HEK293 (cell line): ENCODE measurements around the gene CCDC112.

Experiments
- CTCF ChIA-PET: fragments of 350-600 bp; formaldehyde crosslinking; extraction: SDS; loops from one replicate; lab custom pipeline; 2021; ENCODE audit warnings: antibody characterized with exemption; lab: Yijun Ruan, JAX
- POLR2A ChIA-PET: fragments of 300-600 bp; formaldehyde crosslinking; extraction: SDS; loops from one replicate; lab custom pipeline; 2020; ENCODE audit warnings: antibody characterized with exemption, inconsistent platforms; lab: Yijun Ruan, JAX
- H3K27ac ChIP-seq: fragments of 200-500 bp; sonication (Bioruptor generic); 2 replicates; pipeline ENCODE4 v1.5.1; 2014; ENCODE audit warnings: low read depth, low read length, control low read depth, inconsistent platforms; ENCODE audit errors: extremely low read depth
- H3K36me3 ChIP-seq, 2 experiments: fragments of 200-500 bp in 1 of 2; sonication (Bioruptor generic) in 1 of 2; 1 replicate in 1 of 2; 2 replicates in 1 of 2; pipeline ENCODE4 v1.5.1; 2014 to 2017; ENCODE audit warnings: inconsistent platforms in 2 of 2, low read length in 2 of 2; ENCODE audit not compliant: control insufficient read depth in 2 of 2, insufficient read depth in 1 of 2
- H3K4me1 ChIP-seq: fragments of 200-500 bp; sonication (Bioruptor generic); 2 replicates; pipeline ENCODE4 v1.5.1; 2014; ENCODE audit warnings: mild to moderate bottlenecking, low read length, inconsistent platforms; ENCODE audit not compliant: control insufficient read depth, insufficient read depth
- H3K4me3 ChIP-seq: 2 replicates; pipeline ENCODE4 v1.5.1; 2011; ENCODE audit warnings: low read depth, mild to moderate bottlenecking, control low read depth, low read length, moderate library complexity
- H3K9me3 ChIP-seq: fragments of 200-500 bp; sonication (Bioruptor generic); 2 replicates; pipeline ENCODE4 v1.5.1; 2014; ENCODE audit warnings: low read depth, low read length, inconsistent platforms; ENCODE audit not compliant: control insufficient read depth, insufficient read depth
- GLIS1 ChIP-seq: fragments of 450-650 bp; formaldehyde crosslinking; IDR thresholded peaks from 2 replicates; pipeline ENCODE4 v1.5.1; 2016; ENCODE audit warnings: missing biosample characterization, missing genetic modification characterization
- KLF1 ChIP-seq: fragments of 450-650 bp; formaldehyde crosslinking; IDR thresholded peaks from 2 replicates; pipeline ENCODE4 v1.5.1; 2016; ENCODE audit warnings: missing biosample characterization, missing genetic modification characterization
- PRDM1 ChIP-seq: fragments of 450-650 bp; formaldehyde crosslinking; IDR thresholded peaks from 2 replicates; pipeline ENCODE4; 2016; ENCODE audit warnings: missing biosample characterization, missing genetic modification characterization
- SALL2 ChIP-seq: fragments of 450-650 bp; formaldehyde crosslinking; IDR thresholded peaks from 2 replicates; pipeline ENCODE4 v1.5.0; 2017; ENCODE audit warnings: missing biosample characterization, mild to moderate bottlenecking, missing genetic modification characterization, borderline replicate concordance
- SP2 ChIP-seq: fragments of 450-650 bp; formaldehyde crosslinking; IDR thresholded peaks from 2 replicates; pipeline ENCODE4 v1.5.1; 2016; ENCODE audit warnings: missing biosample characterization, missing genetic modification characterization
- WT1 ChIP-seq: fragments of 450-650 bp; formaldehyde crosslinking; IDR thresholded peaks from 2 replicates; pipeline ENCODE4 v1.5.1; 2016; ENCODE audit warnings: missing biosample characterization, missing genetic modification characterization
- ZFP3 ChIP-seq: fragments of 450-650 bp; formaldehyde crosslinking; IDR thresholded peaks from 2 replicates; pipeline ENCODE4 v1.5.1; 2016; ENCODE audit warnings: low read depth, missing biosample characterization, missing genetic modification characterization
- ZNF157 ChIP-seq: fragments of 450-650 bp; formaldehyde crosslinking; IDR thresholded peaks from 2 replicates; pipeline ENCODE4 v1.5.1; 2016; ENCODE audit warnings: missing biosample characterization, missing genetic modification characterization
- ZNF184 ChIP-seq: fragments of 450-650 bp; IDR thresholded peaks from 2 replicates; pipeline ENCODE4 v1.5.1; 2018; ENCODE audit warnings: missing biosample characterization, mild to moderate bottlenecking, missing genetic modification characterization
- ZNF19 ChIP-seq: fragments of 450-650 bp; formaldehyde crosslinking; IDR thresholded peaks from 2 replicates; pipeline ENCODE4; 2016; ENCODE audit warnings: missing biosample characterization, missing genetic modification characterization, low read depth
- ZNF350 ChIP-seq: fragments of 450-650 bp; formaldehyde crosslinking; IDR thresholded peaks from 2 replicates; pipeline ENCODE4 v1.5.0; 2017; ENCODE audit warnings: missing biosample characterization, mild to moderate bottlenecking, missing genetic modification characterization
- ZNF549 ChIP-seq: fragments of 450-650 bp; IDR thresholded peaks from 2 replicates; pipeline ENCODE4 v1.5.1; 2018; ENCODE audit warnings: missing biosample characterization, missing genetic modification characterization, mild to moderate bottlenecking, inconsistent platforms, moderate library complexity
- ZNF629 ChIP-seq: fragments of 450-650 bp; formaldehyde crosslinking; IDR thresholded peaks from 2 replicates; pipeline ENCODE4 v1.5.1; 2017; ENCODE audit warnings: missing biosample characterization, missing genetic modification characterization
- ZNF776 ChIP-seq: fragments of 450-650 bp; formaldehyde crosslinking; IDR thresholded peaks from 2 replicates; pipeline ENCODE4 v1.5.0; 2017; ENCODE audit warnings: missing biosample characterization, missing genetic modification characterization, borderline replicate concordance
- ZNF792 ChIP-seq: fragments of 450-650 bp; formaldehyde crosslinking; IDR thresholded peaks from 2 replicates; pipeline ENCODE4 v1.5.1; 2016; ENCODE audit warnings: missing biosample characterization, missing genetic modification characterization
- TF ChIP-seq, protein P1 (sequence below): fragments of 450-650 bp; formaldehyde crosslinking; IDR thresholded peaks from 2 replicates; pipeline ENCODE4 v1.5.1; 2016; ENCODE audit warnings: missing biosample characterization, missing genetic modification characterization
- TF ChIP-seq, protein P2 (sequence below): fragments of 450-650 bp; formaldehyde crosslinking; IDR thresholded peaks from 2 replicates; pipeline ENCODE4 v1.5.1; 2016; ENCODE audit warnings: missing biosample characterization, missing genetic modification characterization, borderline replicate concordance
- TF ChIP-seq, protein P3 (sequence below): fragments of 450-650 bp; formaldehyde crosslinking; IDR thresholded peaks from 2 replicates; pipeline ENCODE4 v1.5.1; 2016; ENCODE audit warnings: missing biosample characterization, missing genetic modification characterization
- TF ChIP-seq, protein P4 (sequence below): fragments of 450-650 bp; formaldehyde crosslinking; IDR thresholded peaks from 2 replicates; pipeline ENCODE4 v1.5.1; 2016; ENCODE audit warnings: missing biosample characterization, missing genetic modification characterization, borderline replicate concordance

The CCDC112 gene

DNA sequence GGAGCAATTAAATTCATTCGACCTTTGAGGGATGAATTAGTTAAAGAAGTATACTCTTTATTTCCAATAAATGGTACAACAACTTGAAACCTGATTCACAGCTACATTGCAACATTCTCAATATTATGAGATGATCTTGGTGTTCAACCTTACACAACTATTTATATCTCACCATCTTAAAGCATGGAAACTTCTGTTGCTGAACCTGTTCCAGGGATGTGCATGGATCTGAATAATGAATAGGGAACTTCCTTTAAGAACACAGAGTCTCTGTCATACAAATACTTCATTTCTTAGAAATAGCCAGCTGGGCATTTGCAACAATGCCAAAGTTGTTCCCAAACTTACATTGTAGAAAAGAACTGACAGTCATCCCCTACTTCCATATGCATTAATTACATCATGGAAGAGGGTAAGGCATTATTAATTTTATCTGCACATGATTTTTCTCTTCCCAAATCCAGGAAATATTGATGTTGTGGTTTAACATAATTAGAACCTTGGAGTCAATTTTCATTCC, 39.8 kb upstream of the CCDC112 start:
- CTCF ChIA-PET: interaction anchor here (1.1 kb wide), 1 partner anchor 16 kb away, joined by 3 read pairs; no protein-coding TSS in a partner anchor
- no peak overlapping the region for H3K4me3 ChIP-seq
- H3K27ac ChIP-seq: no peak overlapping the region
- H3K36me3 ChIP-seq: no peaks in the 10 kb centered on the region
- no peaks in the 10 kb centered on the region for H3K4me1 ChIP-seq
- TF ChIP-seq ZNF184 (tag by site-specific recombination) (no peak), GLIS1 (tag by site-specific recombination) (no peak), SALL2 (no peak), ZNF350 (tag by site-specific recombination) (no peak), PRDM1 (tag by site-specific recombination) (no peak), ZNF792 (tag by site-specific recombination) (no peak), WT1 (no peak), ZNF629 (tag by site-specific recombination) (no peak), SP2 (no peak), ZNF776 (tag by site-specific recombination) (no peak), ZNF549 (tag by site-specific recombination) (no peak), KLF1 (tag by site-specific recombination) (no peak), ZFP3 (no peak), ZNF157 (no peak), ZNF19 (tag by site-specific recombination) (no peak)
- TF ChIP-seq, protein P1, sequence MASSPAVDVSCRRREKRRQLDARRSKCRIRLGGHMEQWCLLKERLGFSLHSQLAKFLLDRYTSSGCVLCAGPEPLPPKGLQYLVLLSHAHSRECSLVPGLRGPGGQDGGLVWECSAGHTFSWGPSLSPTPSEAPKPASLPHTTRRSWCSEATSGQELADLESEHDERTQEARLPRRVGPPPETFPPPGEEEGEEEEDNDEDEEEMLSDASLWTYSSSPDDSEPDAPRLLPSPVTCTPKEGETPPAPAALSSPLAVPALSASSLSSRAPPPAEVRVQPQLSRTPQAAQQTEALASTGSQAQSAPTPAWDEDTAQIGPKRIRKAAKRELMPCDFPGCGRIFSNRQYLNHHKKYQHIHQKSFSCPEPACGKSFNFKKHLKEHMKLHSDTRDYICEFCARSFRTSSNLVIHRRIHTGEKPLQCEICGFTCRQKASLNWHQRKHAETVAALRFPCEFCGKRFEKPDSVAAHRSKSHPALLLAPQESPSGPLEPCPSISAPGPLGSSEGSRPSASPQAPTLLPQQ (tag by site-specific recombination): no peak
- TF ChIP-seq, protein P2, sequence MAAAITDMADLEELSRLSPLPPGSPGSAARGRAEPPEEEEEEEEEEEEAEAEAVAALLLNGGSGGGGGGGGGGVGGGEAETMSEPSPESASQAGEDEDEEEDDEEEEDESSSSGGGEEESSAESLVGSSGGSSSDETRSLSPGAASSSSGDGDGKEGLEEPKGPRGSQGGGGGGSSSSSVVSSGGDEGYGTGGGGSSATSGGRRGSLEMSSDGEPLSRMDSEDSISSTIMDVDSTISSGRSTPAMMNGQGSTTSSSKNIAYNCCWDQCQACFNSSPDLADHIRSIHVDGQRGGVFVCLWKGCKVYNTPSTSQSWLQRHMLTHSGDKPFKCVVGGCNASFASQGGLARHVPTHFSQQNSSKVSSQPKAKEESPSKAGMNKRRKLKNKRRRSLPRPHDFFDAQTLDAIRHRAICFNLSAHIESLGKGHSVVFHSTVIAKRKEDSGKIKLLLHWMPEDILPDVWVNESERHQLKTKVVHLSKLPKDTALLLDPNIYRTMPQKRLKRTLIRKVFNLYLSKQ: no peak
- TF ChIP-seq, protein P3, sequence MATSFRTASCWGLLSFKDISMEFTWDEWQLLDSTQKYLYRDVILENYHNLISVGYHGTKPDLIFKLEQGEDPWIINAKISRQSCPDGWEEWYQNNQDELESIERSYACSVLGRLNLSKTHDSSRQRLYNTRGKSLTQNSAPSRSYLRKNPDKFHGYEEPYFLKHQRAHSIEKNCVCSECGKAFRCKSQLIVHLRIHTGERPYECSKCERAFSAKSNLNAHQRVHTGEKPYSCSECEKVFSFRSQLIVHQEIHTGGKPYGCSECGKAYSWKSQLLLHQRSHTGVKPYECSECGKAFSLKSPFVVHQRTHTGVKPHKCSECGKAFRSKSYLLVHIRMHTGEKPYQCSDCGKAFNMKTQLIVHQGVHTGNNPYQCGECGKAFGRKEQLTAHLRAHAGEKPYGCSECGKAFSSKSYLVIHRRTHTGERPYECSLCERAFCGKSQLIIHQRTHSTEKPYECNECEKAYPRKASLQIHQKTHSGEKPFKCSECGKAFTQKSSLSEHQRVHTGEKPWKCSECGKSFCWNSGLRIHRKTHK (tag by site-specific recombination): no peak
- TF ChIP-seq, protein P4, sequence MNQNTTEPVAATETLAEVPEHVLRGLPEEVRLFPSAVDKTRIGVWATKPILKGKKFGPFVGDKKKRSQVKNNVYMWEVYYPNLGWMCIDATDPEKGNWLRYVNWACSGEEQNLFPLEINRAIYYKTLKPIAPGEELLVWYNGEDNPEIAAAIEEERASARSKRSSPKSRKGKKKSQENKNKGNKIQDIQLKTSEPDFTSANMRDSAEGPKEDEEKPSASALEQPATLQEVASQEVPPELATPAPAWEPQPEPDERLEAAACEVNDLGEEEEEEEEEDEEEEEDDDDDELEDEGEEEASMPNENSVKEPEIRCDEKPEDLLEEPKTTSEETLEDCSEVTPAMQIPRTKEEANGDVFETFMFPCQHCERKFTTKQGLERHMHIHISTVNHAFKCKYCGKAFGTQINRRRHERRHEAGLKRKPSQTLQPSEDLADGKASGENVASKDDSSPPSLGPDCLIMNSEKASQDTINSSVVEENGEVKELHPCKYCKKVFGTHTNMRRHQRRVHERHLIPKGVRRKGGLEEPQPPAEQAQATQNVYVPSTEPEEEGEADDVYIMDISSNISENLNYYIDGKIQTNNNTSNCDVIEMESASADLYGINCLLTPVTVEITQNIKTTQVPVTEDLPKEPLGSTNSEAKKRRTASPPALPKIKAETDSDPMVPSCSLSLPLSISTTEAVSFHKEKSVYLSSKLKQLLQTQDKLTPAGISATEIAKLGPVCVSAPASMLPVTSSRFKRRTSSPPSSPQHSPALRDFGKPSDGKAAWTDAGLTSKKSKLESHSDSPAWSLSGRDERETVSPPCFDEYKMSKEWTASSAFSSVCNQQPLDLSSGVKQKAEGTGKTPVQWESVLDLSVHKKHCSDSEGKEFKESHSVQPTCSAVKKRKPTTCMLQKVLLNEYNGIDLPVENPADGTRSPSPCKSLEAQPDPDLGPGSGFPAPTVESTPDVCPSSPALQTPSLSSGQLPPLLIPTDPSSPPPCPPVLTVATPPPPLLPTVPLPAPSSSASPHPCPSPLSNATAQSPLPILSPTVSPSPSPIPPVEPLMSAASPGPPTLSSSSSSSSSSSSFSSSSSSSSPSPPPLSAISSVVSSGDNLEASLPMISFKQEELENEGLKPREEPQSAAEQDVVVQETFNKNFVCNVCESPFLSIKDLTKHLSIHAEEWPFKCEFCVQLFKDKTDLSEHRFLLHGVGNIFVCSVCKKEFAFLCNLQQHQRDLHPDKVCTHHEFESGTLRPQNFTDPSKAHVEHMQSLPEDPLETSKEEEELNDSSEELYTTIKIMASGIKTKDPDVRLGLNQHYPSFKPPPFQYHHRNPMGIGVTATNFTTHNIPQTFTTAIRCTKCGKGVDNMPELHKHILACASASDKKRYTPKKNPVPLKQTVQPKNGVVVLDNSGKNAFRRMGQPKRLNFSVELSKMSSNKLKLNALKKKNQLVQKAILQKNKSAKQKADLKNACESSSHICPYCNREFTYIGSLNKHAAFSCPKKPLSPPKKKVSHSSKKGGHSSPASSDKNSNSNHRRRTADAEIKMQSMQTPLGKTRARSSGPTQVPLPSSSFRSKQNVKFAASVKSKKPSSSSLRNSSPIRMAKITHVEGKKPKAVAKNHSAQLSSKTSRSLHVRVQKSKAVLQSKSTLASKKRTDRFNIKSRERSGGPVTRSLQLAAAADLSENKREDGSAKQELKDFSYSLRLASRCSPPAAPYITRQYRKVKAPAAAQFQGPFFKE: no peak
- TF ChIP-seq, all 188 proteins: peak for 0
- no peaks in the 10 kb centered on the region for H3K9me3 ChIP-seq
- POLR2A ChIA-PET: no interaction called here
